ENCODE data around the gene SBF2. TPM values are rescaled to one million over a fixed set of nuclear protein-coding genes. Genes with fewer than 3 reads are reported as not detected.
A peak's percentile ranks its signal among the peaks of the same experiment; 100 is the strongest.

SBF2 gene
- total RNA-seq, 1 experiment from 2014 or later = 32.1 TPM

DNA sequence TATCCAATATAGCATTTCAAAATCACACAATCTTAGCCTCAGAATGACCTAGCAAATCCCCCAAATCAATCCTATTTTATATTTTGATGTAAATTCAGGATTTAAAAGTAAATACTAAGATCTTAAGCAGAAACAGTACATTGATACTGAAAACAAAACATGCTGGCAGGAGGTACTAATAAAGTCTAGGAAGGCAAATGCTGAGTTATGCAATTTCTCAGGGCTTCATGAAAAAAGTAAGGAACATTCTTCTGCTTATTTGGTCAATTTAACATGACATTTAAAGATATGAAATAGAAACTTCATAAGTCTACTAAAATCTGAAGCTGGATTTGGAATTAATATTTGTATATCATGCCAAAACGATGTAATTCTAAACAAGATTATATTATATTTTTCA lies 476.8 kb downstream of the SBF2 start:
- DNase-seq (ENCODE audit: low read depth) = no peak

- peak; percentile 88 for DNase-seq (ENCODE audit: low read depth)
Measured at GRCh38 chr11:9815486-9816136, 478.4 kb downstream of the SBF2 start.

DNA sequence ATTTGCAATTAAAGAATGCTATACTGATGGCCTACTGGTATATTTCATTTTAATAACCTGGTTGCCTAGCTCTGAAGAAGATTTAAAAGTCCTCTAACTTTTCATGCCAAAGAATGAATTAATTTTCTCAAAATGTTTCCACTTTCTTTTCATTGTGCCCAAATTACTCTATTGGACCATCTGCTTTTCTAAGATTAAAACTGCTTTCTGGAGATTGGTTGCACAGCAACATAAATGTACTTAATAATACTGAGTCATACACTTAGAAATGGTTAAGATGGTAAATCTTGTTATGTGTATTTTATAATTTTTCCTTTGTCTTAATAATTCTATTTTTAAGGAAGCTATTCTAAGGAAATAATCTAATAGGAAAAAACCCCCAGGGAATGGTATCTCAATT lies 479.9 kb downstream of the SBF2 start:
- peak; percentile 52 for DNase-seq (ENCODE audit: low read depth)

DNA sequence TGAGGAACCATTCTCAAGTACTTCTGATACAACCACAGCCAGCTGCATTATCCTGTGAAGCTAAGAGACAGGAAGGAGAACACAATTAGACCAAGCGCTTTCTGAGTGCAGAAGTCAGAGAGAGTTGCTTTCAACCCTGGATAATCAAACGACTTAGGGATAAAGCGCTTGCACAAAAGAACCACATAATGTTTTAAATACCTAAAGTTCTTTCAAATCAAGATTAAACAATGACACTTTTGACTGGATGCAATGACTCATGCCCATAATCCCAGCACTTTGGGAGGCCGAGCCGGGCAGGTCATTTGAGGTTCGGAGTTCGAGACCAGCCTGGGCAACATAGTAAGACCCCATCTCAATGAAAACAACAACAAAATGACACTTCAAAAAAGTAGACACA lies 485.1 kb downstream of the SBF2 start:
- no peak for DNase-seq (ENCODE audit: low read depth)

GRCh38 chr11:9806946-9807687 lies 486.9 kb downstream of the SBF2 start:
- no peak for DNase-seq (ENCODE audit: low read depth)

DNA sequence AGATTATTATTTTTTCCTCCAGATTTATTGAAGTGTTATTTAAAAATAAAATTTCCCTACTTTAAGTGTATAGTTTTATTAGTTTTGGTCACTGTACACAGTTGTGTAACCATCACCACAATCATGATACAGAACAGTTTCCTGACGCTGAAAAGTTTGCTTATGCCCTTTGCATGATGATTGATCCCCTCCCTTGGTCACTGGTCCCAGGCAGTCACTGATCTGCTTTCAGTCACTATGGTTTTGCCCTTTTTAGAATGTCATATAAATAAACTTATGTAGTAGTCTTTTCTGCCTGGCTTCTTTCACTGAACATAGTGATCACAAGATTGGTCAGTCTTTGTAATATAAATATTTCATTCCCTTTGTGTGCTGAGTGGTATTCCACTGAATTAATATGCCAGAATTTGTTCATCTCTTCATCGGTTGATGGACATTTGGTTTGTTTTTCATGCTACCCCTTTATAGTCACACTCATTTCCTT lies 489.6 kb downstream of the SBF2 start:
- no peak for DNase-seq (ENCODE audit: low read depth)

DNA sequence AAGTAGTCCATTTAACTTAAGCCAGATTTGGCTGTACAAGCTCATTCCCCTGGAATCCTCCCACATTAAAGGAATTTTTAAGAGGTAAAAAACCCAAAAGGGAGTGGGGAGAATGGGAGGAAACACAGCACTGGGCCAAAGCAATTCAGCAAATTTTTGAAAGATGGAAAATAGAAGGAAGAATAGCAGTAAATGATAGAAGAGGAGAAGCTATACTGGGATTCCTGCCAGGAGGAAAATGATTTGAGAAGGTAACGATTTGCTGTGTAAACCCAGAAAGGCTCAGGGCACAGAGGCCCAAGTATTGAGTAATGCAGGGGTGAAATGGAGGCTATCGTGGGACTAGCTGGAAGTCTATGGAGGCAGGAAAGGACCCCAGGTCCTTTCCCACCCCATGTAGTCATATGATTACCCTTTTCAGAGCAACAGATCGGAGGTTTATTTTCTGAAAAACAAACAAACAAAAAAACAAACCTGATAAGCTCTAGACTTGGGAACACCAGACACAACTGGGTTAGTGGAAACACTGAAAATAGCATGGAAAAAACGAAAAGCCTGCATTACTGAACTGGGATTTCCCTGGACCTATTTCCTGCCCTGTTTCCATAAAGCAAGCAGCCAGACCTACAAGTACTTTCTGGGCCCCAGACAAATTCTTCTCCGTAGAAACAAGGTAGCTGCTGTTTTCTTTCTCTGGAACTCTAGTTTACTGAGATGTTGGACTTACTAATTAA lies 490.2 kb downstream of the SBF2 start:
- DNase-seq (ENCODE audit: low read depth) = no peak

DNA sequence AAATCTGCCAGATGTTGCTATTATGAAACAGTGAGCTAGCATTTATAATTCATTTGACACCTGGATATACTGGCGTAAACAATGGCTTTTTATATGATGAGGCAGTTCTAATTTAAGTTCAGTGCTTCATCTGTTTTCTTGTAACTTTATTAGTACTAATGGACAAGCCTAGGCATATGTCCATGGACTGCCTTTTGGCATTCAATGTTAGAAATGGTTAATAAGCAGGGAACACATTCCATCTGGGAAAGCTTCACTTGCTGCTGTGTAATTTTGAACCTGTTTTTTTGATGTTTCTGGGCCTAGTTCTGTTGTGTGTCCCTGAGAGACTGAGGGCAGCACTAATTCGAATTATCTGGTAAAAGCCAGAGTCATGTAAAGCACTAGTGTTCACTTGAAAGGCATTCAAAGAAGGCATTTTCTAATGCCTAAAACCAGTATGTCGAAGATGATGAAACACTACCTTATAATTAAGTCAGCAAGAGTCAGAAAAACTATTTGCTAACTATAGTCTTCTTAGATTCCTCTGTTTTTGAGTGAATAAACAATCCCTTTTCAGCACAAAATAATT lies 491.6 kb downstream of the SBF2 start:
- peak; percentile 57 for DNase-seq (ENCODE audit: low read depth)

- peak; percentile 61 for DNase-seq (ENCODE audit: low read depth)
Measured at GRCh38 chr11:9799886-9800285, 494.1 kb downstream of the SBF2 start.

DNA sequence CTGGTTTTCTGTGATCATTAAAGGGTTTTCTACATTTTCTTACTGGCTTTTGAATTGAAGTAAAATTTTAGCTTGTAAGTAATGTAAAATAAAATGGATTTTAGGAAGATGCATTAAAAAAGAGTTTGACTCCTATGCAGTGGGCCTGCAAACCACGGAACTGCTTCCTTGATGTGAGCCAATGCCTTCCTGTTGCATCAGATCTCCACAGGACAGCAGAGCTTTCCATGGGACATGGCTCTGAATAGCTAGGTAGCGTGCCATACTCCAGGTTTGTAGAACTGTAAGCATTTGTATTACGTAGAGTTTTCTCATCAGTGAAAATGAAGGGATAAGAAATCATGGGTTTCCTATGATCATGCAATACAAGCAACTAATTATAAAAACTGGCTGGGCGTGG lies 496.7 kb downstream of the SBF2 start:
- no peak for DNase-seq (ENCODE audit: low read depth)

DNA sequence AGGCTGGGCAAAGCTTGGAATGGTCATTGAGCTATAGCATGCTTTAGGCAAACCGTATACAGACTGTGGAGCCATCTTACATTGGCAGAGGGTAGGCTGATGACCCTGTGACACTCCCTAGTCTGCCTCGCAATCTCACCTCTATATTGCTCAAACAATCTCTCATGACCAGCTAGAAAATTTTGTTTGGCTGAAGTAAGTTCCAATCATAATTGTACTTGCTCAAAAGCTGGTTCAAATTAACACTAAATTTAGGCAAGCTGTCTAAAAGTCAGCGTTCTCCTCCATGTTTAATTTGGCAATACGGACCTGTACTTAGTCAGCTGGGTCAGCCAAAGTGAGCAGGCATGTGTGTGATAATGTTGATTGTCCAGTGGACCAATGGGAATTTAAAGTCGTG lies 497.2 kb downstream of the SBF2 start:
- DNase-seq (ENCODE audit: low read depth) = no peak

DNA sequence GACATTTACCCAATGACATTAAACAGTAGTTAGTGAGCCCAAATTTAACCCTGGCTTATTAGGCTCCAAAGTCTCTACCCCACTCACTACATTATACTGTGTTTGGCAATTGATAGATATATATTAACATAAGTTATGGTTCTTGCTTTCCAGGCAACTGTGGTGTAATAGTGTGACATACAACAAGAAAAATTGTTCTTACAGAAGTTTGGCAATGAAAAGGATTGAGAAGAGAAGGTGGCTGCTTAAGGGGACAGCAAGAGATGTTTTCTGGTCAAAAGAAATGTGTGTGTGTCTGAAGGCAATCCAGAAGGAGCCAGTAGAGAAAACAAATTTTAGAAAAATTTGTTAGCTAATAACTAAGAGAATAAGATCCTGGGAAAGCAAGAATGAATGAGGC lies 497.8 kb downstream of the SBF2 start:
- no peak for DNase-seq (ENCODE audit: low read depth)

- no peak for DNase-seq (ENCODE audit: low read depth)
Measured at GRCh38 chr11:9790703-9791102, 503.3 kb downstream of the SBF2 start.

DNA sequence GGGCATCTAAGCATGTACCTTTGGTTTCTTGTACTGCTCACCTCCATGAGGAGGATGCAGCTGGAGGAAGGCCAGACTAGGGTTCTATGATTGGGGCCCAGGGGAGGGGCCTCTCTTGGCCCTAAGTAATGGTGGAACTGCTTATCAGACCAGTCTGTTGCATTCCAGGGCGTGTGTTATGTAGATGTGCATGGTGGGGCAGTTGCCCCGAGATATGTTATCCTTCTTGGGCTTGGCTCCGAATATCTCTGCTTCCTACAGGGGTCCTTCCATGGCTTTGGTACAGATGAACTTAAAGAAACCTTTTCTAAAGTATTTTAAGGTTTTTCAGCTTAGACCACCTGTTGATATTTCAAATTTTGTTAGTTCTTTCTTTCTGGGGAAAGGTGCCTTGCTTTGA lies 504.1 kb downstream of the SBF2 start:
- DNase-seq (ENCODE audit: low read depth) = no peak

DNA sequence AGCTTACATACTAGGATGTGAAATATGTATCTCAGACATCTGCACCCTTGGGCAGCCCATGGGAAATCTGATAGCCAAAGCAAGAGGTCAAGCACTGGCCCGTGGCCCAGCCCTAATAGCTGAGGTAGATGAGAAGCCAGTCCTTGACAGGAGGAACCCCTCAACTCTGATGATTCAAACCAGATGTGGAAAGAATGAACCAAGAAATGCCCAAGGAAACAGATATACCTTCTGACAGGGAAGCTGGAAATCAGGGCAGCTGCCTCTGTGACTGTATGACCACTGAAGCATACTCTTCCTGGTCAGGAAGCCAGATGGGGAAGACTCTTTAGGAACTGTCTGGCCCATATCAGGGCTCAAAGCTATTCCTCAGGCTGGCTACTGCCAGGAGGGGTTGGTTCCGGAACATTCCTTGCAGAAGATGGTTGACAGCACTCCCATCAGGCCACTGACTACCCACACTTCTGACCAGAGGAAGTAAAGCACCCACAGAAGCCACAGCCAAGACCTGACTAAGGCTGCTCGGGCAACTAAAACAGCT lies 506.0 kb downstream of the SBF2 start:
- peak; percentile 100 for DNase-seq (ENCODE audit: low read depth)

DNA sequence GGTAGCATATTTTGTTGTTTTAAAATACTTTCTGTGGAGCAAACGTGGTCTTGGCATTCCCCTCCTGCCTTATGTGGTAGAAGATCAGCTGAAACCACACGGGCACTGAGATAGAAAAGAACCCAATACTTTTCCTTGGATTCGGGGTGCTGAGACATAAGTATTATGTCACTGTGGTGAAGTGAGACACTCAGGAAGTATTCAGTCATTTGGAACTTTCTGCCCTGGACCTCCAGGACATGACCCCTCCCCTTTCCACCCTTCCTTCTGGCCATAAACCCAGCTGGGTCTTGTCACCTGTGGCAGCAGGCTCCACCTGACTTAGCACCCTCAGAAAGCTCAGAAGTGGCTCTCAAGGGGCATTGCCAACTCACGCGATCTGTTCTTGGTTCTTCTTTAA lies 506.8 kb downstream of the SBF2 start:
- DNase-seq (ENCODE audit: low read depth) = peak; percentile 86

- no peak for DNase-seq (ENCODE audit: low read depth)
Measured at GRCh38 chr11:9784602-9785315, 509.3 kb downstream of the SBF2 start.

GRCh38 chr11:9783986-9784385 lies 510.0 kb downstream of the SBF2 start:
- no peak for DNase-seq (ENCODE audit: low read depth)

DNA sequence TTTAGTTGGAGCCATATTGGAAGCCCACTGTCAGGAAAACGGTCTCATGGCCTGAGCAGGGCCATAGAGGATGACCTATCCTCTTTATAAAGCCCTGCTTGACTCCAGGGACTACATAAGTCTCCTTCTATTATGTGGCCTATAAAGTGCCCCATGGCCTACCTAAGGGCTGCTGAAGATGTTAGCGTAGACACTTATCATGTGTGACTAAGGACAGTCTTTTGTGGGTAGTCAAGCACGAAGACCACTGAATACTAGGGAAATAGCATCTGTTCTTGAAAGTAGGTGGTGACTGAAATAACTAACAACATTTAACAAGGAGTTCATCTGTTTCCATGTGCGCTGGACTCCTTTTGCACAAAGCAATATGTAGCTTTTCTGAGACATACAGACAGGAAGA lies 513.1 kb downstream of the SBF2 start:
- no peak for DNase-seq (ENCODE audit: low read depth)

DNA sequence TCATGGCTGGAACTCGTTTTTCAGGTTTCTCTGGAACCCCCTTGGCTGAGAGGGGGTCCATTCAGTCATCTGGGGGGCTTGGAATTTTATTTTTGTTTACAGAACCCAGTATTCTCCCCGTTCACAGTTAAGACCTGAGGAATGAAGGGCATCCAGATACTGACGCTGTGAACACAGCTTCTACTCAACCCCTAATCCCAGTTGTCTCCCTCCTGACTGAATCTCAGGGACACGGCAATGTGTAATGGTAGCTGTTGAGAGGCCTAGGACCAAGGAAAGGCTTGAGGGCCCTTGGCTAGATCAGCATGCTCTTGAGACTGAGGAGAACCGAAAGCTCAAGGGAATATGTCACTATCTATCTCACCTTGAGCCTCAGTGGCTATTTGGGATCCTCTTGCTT lies 516.5 kb downstream of the SBF2 start:
- DNase-seq (ENCODE audit: low read depth) = no peak

DNA sequence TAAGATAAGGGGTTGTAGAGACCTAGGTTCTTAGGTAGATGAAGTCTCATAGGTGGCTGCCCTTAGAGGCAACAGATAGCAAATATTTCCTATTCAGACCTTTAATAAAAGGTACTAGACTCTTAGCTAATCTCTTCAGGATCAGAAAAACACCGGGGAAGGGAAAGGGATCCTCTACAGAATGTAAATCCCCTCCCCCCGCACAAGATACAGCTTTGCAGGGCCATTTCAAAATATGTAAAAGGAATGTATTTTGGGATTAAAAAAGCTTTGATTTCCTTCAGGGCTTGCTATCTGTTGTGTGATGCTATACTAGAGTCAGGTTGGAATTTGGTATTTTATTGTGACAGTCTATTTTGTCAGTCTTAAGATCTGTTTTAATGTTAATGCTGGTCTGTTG lies 517.0 kb downstream of the SBF2 start:
- DNase-seq (ENCODE audit: low read depth) = no peak

Data from LHCN-M2 (cell line).